Activated naive CD4-positive, alpha-beta T cell treated with anti-CD3 and anti-CD28 coated beads, Interleukin-2, amount 50 U/mL, for 24 hours (primary cell): ENCODE data around the gene SRPK2.
A peak's percentile ranks its signal among the peaks of the same experiment; 100 is the strongest.
"Not testable (repeated sequence)": the region's sequence is repeated elsewhere in the genome, so short reads cannot be mapped to it uniquely, and the experiment has no call there.

ENCODE experiments used
- H3K27ac Mint-ChIP-seq: one replicate; pipeline ENCODE4 v1.8.0; 2021; ENCODE audit warnings: mild to moderate bottlenecking, mixed read lengths
- H3K27me3 Mint-ChIP-seq: one replicate; pipeline ENCODE4 v1.8.0; 2021; ENCODE audit warnings: mixed read lengths
- H3K36me3 Mint-ChIP-seq: one replicate; pipeline ENCODE4 v1.8.0; 2021; ENCODE audit warnings: mixed read lengths
- H3K4me1 Mint-ChIP-seq: one replicate; pipeline ENCODE4 v1.8.0; 2021; ENCODE audit warnings: mixed read lengths
- H3K4me3 Mint-ChIP-seq: one replicate; pipeline ENCODE4 v1.8.0; 2021; ENCODE audit warnings: mild to moderate bottlenecking, mixed read lengths
- H3K9me3 Mint-ChIP-seq: one replicate; pipeline ENCODE4 v1.8.0; 2021; ENCODE audit warnings: mixed read lengths

SRPK2 gene

DNA sequence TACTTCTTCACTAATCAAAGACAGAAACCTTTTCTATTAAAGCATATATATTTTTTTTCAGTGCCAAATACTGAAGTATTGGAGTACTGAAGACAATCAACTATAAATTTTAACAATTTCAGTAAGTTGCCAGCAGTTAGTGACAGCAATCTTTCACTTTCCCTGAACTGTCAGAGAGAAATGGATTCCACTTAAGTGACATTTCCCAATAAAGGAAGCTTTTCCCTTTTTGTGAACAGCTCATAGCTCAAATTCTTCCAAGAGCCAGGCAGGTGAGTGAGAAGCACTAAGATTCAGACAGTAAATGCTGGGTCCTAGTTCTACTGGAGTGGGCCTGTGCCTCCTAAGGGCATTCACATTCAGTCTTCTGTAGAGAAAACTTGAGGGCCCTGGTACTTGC is 142.0 kb downstream of the SRPK2 start:
- H3K27ac Mint-ChIP-seq = no peak overlapping the region

DNA sequence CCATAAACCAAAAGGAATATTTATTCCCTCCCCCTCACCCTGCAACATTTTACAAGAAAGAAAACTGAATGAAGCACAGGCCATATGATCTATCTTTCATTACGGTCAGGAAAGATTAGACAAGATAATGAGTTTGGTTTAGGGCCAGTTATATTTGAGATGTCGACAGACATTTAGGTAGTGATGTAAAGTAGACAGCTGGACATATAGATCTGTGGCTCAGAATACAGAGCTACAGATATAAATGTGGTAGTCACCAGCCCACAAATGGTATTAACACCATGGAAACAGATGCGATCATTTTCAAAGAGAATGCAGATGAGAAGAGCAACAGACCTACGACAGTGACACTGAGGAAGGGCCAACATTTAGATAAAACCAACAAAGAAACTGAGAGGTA is 142.5 kb downstream of the SRPK2 start:
- H3K27me3 Mint-ChIP-seq = no peaks in the 10 kb centered on the region
- peaks cover 4% of the 10 kb centered on the region for H3K36me3 Mint-ChIP-seq
- no peaks in the 10 kb centered on the region for H3K9me3 Mint-ChIP-seq
- H3K27ac Mint-ChIP-seq = no peak overlapping the region
- H3K4me3 Mint-ChIP-seq = no peak overlapping the region
- peaks cover 37% of the 10 kb centered on the region for H3K4me1 Mint-ChIP-seq

More for the DNA sequence above, 142.0 kb downstream of the SRPK2 start:
- H3K4me3 Mint-ChIP-seq = no peak overlapping the region
- H3K36me3 Mint-ChIP-seq = peaks cover 4% of the 10 kb centered on the region
- H3K4me1 Mint-ChIP-seq = peaks cover 35% of the 10 kb centered on the region
- no peaks in the 10 kb centered on the region for H3K9me3 Mint-ChIP-seq
- H3K27me3 Mint-ChIP-seq = no peaks in the 10 kb centered on the region

GRCh38 chr7:105245398-105246114 is 143.2 kb downstream of the SRPK2 start:
- Mint-ChIP-seq H3K27me3 (no peaks in the 10 kb centered on the region), H3K27ac (no peak overlapping the region), H3K9me3 (no peaks in the 10 kb centered on the region), H3K36me3 (peaks cover 4% of the 10 kb centered on the region), H3K4me3 (no peak overlapping the region), H3K4me1 (peaks cover 38% of the 10 kb centered on the region)

DNA sequence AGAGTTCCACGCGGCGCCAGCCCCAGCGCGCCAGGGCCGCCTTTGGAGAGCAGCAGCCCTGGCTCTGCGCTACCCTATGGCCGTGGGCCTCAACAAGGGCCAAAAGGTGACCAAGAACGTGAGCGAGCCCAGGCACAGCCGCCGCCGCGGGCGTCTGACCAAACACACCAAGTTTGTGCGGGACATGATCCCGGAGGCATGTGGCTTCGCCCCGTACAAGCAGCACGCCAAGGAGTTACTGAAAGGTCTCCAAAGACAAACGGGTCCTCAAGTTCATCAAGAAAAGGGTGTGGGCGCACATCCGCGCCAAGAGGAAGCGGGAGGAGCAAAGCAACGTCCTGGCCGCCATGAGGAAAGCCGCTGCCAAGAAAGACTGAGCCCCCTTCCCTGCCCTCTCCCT is 144.1 kb downstream of the SRPK2 start:
- Mint-ChIP-seq H3K36me3 (peaks cover 4% of the 10 kb centered on the region), H3K27me3 (no peaks in the 10 kb centered on the region), H3K9me3 (no peaks in the 10 kb centered on the region), H3K4me3 (no peak overlapping the region), H3K4me1 (peaks cover 43% of the 10 kb centered on the region), H3K27ac (no peak overlapping the region)

- Mint-ChIP-seq H3K9me3 (no peaks in the 10 kb centered on the region), H3K27me3 (no peaks in the 10 kb centered on the region), H3K4me1 (peaks cover 68% of the 10 kb centered on the region), H3K4me3 (no peak overlapping the region), H3K27ac (no peak overlapping the region), H3K36me3 (peaks cover 4% of the 10 kb centered on the region)
Measured at GRCh38 chr7:105241198-105241597, 147.5 kb downstream of the SRPK2 start.

- peaks cover 80% of the 10 kb centered on the region for H3K4me1 Mint-ChIP-seq
Measured at GRCh38 chr7:105238198-105238765, 150.4 kb downstream of the SRPK2 start.

GRCh38 chr7:105234886-105235285 is 153.8 kb downstream of the SRPK2 start:
- Mint-ChIP-seq H3K9me3 (no peaks in the 10 kb centered on the region), H3K4me3 (no peak overlapping the region), H3K36me3 (peaks cover 7% of the 10 kb centered on the region), H3K27me3 (no peaks in the 10 kb centered on the region), H3K27ac (no peak overlapping the region), H3K4me1 (peaks cover 59% of the 10 kb centered on the region)

More at GRCh38 chr7:105238198-105238765, 150.4 kb downstream of the SRPK2 start:
- Mint-ChIP-seq H3K27me3 (no peaks in the 10 kb centered on the region), H3K27ac (no peak overlapping the region), H3K4me3 (no peak overlapping the region), H3K9me3 (no peaks in the 10 kb centered on the region), H3K36me3 (no peaks in the 10 kb centered on the region)

GRCh38 chr7:105232829-105233291 is 155.9 kb downstream of the SRPK2 start:
- H3K4me1 Mint-ChIP-seq = peaks cover 41% of the 10 kb centered on the region
- not testable (repeated sequence) for H3K27me3 Mint-ChIP-seq, H3K9me3 Mint-ChIP-seq, H3K27ac Mint-ChIP-seq, H3K4me3 Mint-ChIP-seq
- peaks cover 11% of the 10 kb centered on the region for H3K36me3 Mint-ChIP-seq

GRCh38 chr7:105230486-105230885 is 158.2 kb downstream of the SRPK2 start:
- H3K27ac Mint-ChIP-seq = no peak overlapping the region
- H3K4me3 Mint-ChIP-seq = no peak overlapping the region
- H3K27me3 Mint-ChIP-seq = no peaks in the 10 kb centered on the region
- peaks cover 15% of the 10 kb centered on the region for H3K36me3 Mint-ChIP-seq
- peaks cover 29% of the 10 kb centered on the region for H3K4me1 Mint-ChIP-seq
- peaks cover 6% of the 10 kb centered on the region for H3K9me3 Mint-ChIP-seq

GRCh38 chr7:105229641-105230040 is 159.1 kb downstream of the SRPK2 start:
- Mint-ChIP-seq H3K27ac (no peak overlapping the region), H3K4me3 (no peak overlapping the region), H3K9me3 (peaks cover 6% of the 10 kb centered on the region), H3K4me1 (peaks cover 32% of the 10 kb centered on the region), H3K36me3 (peaks cover 15% of the 10 kb centered on the region), H3K27me3 (no peaks in the 10 kb centered on the region)

DNA sequence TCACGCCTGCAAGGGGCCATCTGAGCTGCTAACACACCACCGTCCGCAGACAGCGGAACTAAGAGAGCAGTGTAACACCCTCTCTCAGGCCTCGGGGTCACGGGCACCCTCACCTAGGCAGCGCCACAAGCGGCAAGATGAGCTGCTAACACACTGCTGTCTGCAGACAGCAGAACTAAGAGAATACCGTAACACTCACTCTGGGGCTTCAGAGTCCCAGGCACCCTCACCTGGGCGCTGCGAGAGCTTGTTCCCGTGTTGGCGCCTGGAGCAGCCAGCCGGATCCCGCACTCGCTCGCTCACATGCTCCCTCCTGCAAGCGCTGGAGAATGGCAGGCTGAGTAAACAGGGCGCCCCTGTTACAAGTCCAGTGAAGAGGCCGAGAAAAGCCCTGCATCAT is 160.2 kb downstream of the SRPK2 start:
- H3K4me3 Mint-ChIP-seq = no peak overlapping the region
- peaks cover 31% of the 10 kb centered on the region for H3K4me1 Mint-ChIP-seq
- H3K9me3 Mint-ChIP-seq = peaks cover 6% of the 10 kb centered on the region
- H3K27ac Mint-ChIP-seq = no peak overlapping the region
- H3K27me3 Mint-ChIP-seq = no peaks in the 10 kb centered on the region
- H3K36me3 Mint-ChIP-seq = peaks cover 15% of the 10 kb centered on the region

DNA sequence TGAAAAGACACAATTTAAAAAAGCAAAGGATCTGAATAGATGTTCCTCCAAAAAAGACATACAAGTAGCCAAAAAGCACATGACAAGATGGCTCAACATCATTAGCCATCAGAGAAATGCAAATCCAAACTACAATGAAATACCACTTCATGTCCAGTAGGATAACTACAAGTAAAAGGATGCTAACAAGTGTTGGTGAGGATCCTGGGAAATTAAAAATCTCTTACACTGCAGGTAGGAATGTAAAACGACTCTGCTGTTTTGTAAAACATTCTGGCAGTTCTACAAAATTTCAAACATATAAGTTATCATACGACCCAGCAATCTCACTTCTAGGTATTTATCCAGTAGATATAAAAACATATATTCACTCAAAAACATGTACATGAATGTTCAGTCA is 161.3 kb downstream of the SRPK2 start:
- Mint-ChIP-seq H3K27ac (no peak overlapping the region), H3K4me1 (peaks cover 39% of the 10 kb centered on the region)

DNA sequence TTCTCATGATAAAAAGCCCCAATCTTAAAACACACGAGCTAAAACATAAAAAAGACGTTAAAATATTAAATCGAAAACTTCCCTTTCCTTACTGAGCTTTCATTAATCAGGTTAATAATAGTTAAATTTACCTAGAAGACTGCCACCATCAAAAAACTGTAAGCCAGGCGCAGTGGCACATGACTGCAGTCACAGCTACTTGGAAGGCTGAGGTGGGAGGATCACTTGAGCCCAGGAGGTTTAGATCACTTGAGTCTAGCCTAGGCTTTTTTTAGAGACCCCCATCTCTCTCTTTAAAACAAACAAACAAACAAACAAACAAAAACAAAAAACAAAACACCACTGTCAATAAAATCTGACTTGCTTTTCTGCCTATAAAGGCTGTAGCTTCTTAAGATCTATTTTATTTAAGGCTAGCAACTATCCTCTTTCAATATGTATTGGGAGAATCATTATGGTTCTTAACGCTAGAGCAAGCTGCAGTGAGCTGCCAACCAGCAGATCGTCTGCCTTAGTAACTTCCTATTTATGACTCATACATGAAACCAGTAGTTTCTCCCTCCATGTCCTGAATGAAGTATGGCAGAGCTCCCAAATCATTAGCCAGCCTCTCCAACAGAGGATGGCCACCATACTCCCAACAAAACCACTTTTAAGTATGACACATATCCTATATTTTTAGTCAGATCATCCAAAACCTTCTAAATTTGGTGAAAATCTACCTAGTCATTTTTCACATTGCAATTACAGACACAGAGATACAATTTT is 163.7 kb downstream of the SRPK2 start:
- Mint-ChIP-seq H3K9me3 (peaks cover 6% of the 10 kb centered on the region), H3K27ac (peak overlapping the region; percentile 76), H3K27me3 (no peaks in the 10 kb centered on the region), H3K36me3 (peaks cover 8% of the 10 kb centered on the region), H3K4me3 (peak overlapping the region; percentile 38), H3K4me1 (peaks cover 47% of the 10 kb centered on the region)

More for the DNA sequence above, 161.3 kb downstream of the SRPK2 start:
- H3K27me3 Mint-ChIP-seq = no peaks in the 10 kb centered on the region
- H3K4me3 Mint-ChIP-seq = no peak overlapping the region
- peaks cover 15% of the 10 kb centered on the region for H3K36me3 Mint-ChIP-seq
- H3K9me3 Mint-ChIP-seq = peaks cover 6% of the 10 kb centered on the region

GRCh38 chr7:105222953-105223352 is 165.8 kb downstream of the SRPK2 start:
- H3K9me3 Mint-ChIP-seq = peaks cover 6% of the 10 kb centered on the region
- no peak overlapping the region for H3K4me3 Mint-ChIP-seq
- no peak overlapping the region for H3K27ac Mint-ChIP-seq
- no peaks in the 10 kb centered on the region for H3K27me3 Mint-ChIP-seq
- peaks cover 3% of the 10 kb centered on the region for H3K36me3 Mint-ChIP-seq
- peaks cover 62% of the 10 kb centered on the region for H3K4me1 Mint-ChIP-seq

- Mint-ChIP-seq H3K4me3 (no peak overlapping the region), H3K9me3 (no peaks in the 10 kb centered on the region), H3K27me3 (no peaks in the 10 kb centered on the region), H3K36me3 (peaks cover 5% of the 10 kb centered on the region), H3K4me1 (peaks cover 66% of the 10 kb centered on the region), H3K27ac (no peak overlapping the region)
Measured at GRCh38 chr7:105219771-105220160, 169.0 kb downstream of the SRPK2 start.
